ENCODE data around the gene MISP. TPM values are rescaled to one million over a fixed set of nuclear protein-coding genes. Genes with fewer than 3 reads are reported as not detected.
A peak's percentile ranks its signal among the peaks of the same experiment; 100 is the strongest.

Gene MISP
- total and polyA plus RNA-seq, 2 of the 13 experiments (the other 11 are each of a cell fraction or from before 2014, with no cell fraction given): 0.67 to 1.3 TPM

DNA sequence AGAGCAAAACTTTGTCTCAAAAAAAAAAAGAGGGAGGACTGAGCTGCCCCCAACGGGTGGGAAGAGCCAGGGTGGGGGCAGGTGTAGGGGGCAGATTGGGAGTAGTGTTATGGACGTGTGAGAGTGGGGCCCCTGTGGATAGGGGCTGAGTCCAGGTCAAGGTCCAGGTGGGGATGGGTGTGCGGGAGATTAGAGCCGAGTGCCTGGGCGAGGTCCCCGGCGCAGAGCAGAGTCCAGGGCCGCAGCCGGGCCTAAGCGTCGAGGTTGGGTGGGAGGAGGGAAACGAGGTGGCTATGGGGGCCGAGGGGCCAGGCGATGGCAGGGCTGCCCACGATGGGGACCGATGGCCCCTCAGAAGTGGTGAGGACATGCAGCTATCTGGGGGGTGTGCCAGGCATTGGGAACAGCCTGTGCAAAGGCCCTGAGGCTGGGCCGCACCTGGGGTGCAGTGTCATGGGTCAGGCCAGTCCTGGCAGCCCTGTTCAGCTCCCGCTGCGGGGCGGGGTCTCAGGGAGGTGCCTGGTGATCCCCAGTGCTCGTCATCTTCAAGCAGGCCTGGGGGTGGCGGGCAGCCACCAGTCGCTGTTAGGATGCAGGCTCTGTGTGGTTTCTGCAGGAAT, 12.3 kb upstream of the MISP start (continued):
- TF ChIP-seq, protein P1, sequence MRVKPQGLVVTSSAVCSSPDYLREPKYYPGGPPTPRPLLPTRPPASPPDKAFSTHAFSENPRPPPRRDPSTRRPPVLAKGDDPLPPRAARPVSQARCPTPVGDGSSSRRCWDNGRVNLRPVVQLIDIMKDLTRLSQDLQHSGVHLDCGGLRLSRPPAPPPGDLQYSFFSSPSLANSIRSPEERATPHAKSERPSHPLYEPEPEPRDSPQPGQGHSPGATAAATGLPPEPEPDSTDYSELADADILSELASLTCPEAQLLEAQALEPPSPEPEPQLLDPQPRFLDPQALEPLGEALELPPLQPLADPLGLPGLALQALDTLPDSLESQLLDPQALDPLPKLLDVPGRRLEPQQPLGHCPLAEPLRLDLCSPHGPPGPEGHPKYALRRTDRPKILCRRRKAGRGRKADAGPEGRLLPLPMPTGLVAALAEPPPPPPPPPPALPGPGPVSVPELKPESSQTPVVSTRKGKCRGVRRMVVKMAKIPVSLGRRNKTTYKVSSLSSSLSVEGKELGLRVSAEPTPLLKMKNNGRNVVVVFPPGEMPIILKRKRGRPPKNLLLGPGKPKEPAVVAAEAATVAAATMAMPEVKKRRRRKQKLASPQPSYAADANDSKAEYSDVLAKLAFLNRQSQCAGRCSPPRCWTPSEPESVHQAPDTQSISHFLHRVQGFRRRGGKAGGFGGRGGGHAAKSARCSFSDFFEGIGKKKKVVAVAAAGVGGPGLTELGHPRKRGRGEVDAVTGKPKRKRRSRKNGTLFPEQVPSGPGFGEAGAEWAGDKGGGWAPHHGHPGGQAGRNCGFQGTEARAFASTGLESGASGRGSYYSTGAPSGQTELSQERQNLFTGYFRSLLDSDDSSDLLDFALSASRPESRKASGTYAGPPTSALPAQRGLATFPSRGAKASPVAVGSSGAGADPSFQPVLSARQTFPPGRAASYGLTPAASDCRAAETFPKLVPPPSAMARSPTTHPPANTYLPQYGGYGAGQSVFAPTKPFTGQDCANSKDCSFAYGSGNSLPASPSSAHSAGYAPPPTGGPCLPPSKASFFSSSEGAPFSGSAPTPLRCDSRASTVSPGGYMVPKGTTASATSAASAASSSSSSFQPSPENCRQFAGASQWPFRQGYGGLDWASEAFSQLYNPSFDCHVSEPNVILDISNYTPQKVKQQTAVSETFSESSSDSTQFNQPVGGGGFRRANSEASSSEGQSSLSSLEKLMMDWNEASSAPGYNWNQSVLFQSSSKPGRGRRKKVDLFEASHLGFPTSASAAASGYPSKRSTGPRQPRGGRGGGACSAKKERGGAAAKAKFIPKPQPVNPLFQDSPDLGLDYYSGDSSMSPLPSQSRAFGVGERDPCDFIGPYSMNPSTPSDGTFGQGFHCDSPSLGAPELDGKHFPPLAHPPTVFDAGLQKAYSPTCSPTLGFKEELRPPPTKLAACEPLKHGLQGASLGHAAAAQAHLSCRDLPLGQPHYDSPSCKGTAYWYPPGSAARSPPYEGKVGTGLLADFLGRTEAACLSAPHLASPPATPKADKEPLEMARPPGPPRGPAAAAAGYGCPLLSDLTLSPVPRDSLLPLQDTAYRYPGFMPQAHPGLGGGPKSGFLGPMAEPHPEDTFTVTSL (CRISPR knock-in tag; IDR thresholded peaks at IDR 0.05; ENCODE audit: borderline replicate concordance): no peak
- no peak for TF ChIP-seq HMGA1 (CRISPR knock-in tag; conservative IDR thresholded peaks at IDR 0.05)
- peak; percentile 50; the same call in 1 of the 2 replicates for TF ChIP-seq KMT2B (CRISPR knock-in tag; IDR thresholded peaks at IDR 0.05)
- peak; percentile 81 for TF ChIP-seq ZBTB38 (CRISPR knock-in tag; IDR thresholded peaks at IDR 0.05)
- TF ChIP-seq TOE1 (CRISPR knock-in tag; IDR thresholded peaks at IDR 0.05): peak; percentile 65; the same call in 1 of the 2 replicates
- TF ChIP-seq NAIF1 (CRISPR knock-in tag; IDR thresholded peaks at IDR 0.05; ENCODE audit: borderline replicate concordance): peak; percentile 74; the same call in 1 of the 2 replicates
- TF ChIP-seq NR2F2 (IDR thresholded peaks at IDR 0.05; ENCODE audit: borderline replicate concordance, low read depth): peak; percentile 82
- TF ChIP-seq TFAP4 (IDR thresholded peaks at IDR 0.05; ENCODE audit: borderline replicate concordance, low read depth): peak; percentile 73
- TF ChIP-seq ZNF646 (CRISPR knock-in tag; IDR thresholded peaks at IDR 0.05): no peak
- TF ChIP-seq MTERF4 (CRISPR knock-in tag; IDR thresholded peaks at IDR 0.05): peak; percentile 49; the same call in 1 of the 2 replicates
- 0 out of 2 replicates have a peak, but pooled peaks have one; percentile 12 for TF ChIP-seq HCFC1 (IDR thresholded peaks at IDR 0.05; ENCODE audit: low read depth, low read length)

Measured in HepG2 (cell line).